NCI-H748 treated with DMSO at 0.1 percent for 48 hours (cell line): ENCODE measurements around the gene NFATC2.

Experiments used
- DNase-seq: peaks from one replicate; lab custom pipeline; 2025; lab: John Stamatoyannopoulos, UW

The NFATC2 gene

GRCh38 chr20:51412951-51413481, 129.5 kb downstream of the NFATC2 start:
- DNase-seq = no peak

- no peak for DNase-seq
Observed at GRCh38 chr20:51412333-51412871, 130.1 kb downstream of the NFATC2 start.

DNA sequence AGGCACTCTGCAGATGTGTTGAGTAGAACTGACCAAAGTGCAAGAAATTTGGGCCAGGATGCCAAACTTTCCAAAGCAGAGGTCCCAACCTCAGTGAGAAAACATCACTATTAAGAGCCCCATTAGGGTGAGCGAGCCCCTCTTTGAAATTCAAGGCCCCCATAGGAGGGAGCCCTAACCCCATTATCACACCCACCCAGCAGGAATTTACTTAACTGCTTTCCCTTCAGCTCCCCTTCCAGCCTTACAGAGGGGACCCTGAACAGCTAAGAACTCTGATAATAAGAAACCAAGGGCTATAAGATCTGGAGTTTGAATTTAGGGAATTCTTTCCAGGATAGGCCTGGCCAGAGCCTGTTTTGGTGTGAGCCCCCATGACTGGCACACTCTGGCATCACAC, 130.6 kb downstream of the NFATC2 start:
- no peak for DNase-seq

GRCh38 chr20:51410586-51411325, 131.8 kb downstream of the NFATC2 start:
- no peak for DNase-seq

GRCh38 chr20:51409192-51409880, 133.2 kb downstream of the NFATC2 start:
- DNase-seq = no peak

DNA sequence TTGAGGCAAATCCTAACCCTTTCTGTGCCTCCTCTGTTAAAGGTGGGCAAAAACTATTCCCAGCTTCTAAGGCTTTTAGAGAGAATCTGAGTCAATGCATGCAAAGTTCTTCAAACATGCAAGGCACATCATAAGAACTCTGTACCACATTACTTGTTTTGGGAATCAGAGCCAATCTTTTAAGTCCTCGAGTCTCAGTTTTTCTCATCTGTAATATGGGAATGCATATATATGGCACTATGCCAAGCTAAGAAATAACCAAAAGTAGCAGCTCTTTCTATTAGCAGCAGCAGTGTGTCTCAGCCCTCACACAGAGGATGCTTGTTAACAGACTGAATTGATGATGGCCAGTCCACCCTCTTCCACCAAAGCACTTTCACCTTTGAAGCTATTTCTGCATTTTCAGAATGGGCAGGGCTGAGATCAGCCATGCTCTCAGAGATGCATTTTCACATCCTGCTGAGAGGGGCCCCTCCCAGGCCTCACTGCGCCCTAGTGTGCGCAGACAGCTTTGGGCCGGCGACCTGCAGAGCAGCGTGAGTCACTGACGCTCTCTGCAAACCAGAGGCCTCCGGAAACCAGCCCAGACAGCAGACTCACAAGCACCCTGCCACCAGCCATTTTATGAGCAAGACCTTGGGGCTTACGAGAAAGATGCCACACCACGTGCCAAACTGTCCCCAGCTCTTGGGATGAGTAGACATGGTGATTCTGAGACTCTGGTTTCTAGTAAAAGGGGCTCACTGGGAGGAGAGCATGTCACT, 138.0 kb downstream of the NFATC2 start:
- no peak for DNase-seq

GRCh38 chr20:51403466-51404220, 138.9 kb downstream of the NFATC2 start:
- no peak for DNase-seq

DNA sequence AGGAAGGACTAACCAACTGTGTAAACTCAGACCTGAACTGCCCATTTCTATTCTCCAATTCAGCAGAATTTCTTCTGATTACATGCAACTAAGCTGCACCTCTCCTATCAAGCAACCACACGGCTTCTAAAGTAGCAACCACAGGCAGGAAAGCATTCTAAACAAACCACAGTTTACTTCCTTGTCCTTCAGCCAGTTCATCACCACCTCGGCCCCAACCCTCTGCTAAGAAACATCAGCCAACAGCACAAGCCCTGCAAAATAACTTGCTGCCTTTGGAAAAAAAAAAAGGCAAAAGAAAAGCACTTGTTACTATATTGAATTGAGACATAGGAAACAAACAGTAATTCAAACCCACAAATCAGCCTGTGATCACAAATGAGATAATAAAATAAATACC, 140.3 kb downstream of the NFATC2 start:
- no peak for DNase-seq

DNA sequence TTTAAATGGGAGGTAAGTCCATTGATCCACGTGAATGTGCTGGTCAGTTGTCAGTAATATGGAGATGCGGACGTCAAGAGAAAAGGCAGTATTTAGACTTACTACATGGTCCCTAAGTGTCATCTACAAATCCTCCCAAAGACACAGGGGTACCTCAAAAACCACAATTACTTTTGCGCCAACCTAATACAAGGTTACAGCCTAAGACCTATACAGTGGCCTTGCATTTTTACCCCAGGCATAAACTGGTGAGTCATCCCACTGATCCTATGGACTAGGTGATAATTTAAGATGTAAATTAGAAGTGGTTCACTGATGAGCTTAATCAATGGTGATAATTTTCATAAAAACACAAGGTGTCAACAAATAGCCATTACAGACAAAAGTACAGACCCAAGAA, 141.0 kb downstream of the NFATC2 start:
- no peak for DNase-seq

DNA sequence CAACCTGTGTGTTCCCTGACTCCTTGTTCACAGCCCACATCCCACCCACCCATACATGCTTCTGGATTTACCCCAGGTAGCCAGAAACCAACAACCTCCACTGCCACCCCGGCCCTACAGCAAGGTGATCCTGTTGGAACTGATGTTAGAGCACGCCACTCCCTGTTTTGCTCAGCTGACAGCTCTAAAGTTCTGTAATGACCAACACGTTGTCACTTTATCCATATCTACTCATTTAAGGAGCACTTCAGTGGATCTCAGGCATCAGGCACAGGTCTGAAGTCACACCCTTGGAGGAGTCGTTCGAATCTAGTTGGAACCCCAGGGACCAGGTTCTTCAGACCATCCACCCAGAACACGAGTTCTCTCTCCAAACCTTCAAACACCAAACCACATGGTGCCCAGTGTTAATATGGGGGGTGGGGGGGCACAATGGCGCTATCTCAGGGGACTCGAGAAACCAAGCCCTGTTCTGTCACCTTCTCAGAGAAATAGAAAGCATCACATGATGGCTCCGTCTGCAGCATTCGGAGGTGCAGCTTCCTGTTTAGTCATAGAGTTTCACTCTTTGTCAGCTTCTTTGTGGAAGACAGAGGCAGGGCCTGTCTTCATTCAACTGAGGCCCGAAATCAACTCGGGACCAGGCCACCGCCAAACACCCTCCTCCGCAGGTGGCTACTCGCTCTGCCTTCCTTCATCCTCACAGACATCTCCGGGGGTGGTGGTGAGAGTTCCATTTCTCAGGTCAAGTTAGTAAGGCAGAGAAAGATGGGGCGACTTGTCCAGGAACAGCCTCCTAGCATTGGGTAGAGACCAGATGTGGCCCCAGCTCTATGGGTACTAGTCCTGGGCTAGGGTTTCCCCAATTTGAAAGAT, 142.2 kb downstream of the NFATC2 start:
- DNase-seq = no peak

DNA sequence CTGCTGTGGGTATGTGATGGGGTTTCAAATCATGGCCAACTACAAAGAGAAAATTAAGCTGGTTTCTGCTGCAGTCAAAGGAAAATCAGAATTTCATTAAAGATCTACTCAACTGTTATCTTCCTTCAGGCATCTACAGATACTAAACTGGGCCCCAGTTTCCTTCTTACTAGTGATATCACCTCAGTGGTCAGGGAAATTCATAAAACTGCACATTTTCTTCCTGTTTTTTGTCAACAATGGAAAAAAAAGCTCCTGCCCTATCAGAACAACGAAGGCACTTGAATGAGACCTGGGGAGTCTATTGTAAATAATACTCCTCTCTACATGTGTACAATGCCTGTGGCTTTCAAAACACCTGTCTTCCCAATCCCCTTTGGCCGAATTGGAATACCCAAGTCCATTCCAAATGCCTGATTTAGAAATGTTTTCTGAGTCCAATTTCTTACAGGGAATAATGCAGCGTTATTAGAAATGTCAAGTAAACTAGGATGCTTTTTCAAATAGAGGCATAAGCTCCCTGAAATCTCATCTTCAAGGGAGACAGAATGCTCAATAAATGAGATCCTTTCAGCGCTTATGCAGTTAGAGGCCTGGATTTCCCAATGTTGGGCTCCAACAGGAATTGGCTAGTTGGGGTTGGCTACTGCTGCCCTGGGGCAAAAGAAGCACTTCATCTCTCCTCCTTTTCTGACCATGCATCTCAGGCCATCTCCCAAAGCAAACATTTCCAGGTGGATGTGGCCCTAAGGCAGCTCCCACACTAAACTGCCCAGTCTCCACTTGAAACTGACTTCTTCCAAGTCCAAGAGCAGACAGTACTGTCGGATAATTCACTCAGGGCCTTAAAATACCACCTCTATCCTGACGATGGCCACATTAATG, 143.3 kb downstream of the NFATC2 start:
- DNase-seq = no peak

DNA sequence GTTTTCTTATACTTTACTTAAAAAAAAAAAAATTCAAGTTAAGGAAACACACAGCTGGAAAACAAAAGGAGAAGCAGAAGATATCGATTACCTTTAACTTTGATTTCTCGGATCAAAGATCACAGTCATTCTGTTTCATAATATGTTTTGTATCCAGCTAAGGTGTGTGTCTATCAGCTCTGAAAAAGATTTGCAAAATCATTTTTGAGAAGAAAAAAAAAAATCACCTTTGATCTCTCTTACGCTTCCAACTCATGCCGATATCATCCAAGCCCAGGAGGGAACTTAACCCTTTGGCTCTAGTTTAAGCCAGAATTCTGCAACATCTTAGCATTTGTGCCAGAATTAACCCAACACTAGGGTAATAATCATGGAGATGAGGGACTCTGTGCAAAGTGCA, 144.0 kb downstream of the NFATC2 start:
- no peak for DNase-seq

DNA sequence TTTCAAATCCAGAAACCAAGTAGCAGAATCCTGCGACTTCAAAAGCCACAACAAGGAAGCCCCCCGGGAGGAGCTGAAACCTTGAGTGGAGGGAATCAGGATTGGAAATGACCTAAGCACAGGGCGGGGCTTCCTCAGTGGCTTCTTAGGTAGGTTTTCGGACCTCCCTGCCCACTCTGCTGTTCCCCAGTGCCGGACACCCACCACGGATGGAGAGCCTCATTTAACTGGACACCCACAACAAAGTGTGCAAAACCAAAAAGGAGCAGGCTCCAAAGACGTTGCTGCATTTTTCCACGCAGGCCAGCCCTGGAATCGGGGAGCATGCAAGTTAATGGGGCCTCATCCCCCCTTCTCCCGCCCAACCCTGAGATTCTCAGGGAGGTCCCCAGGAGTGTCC, 144.4 kb downstream of the NFATC2 start:
- no peak for DNase-seq

DNA sequence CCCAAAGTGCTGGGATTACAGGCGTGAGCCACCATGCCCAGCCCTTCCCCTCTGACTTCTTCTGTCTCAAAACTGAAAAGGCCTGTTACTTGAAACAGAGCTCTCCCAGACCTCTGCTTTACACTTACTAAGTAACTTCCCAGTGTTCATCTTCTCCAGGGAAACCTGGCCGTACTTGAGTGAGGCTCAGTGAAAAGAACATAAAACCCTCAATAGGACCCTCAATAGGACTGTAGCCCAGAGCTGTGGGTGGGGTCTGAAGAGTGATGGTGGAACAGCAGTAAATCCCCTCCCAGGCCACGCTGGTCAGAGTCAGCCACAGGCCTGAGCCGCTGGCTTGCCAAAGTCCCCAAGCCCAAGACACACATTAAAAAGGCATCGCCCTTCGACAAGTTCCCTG, 145.4 kb downstream of the NFATC2 start:
- no peak for DNase-seq

DNA sequence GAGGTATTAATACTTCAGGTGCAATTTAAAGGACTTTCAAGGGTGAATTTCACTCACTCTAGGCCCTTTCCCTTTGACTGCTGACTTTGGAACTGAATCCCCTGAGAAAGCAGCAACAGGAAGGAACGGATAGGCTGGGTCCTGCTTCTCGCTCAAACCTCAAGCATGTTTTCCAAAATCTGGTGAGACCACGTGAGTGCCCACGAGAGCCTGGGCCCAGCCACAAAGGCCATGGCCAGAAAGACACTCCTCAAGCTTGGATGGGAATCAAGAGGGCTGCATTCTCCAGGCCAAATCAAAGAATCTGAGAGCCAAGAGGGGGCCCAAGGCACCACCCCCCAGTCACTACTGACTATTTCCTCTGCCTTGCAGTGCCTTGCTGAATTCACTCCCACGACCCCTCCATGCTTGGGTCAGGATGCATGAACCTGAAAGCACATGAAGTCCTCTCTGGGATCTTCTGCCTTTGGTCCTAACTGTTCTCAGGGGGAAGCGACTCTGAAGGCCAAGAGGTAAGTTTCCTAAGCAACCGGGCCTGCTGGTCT, 146.1 kb downstream of the NFATC2 start:
- DNase-seq = no peak

DNA sequence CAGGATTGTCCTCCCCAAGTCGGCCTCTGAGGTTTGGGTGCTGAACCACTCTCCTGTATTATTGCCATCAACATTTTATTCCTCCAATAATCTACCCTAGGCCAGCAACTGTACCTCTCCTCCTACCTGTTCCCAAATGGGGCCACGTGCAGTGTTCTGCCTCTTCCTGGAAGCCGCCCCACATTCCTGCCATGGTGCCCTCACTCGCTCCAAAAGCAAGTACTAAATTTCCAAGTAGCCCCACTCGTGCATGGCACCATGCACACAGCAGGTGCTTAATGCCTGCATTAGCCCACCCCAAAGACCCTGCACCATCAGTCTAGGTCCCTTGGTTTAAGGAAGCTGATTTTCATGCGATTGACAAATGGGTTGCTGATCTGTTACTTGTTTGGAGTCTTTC, 147.8 kb downstream of the NFATC2 start:
- no peak for DNase-seq

DNA sequence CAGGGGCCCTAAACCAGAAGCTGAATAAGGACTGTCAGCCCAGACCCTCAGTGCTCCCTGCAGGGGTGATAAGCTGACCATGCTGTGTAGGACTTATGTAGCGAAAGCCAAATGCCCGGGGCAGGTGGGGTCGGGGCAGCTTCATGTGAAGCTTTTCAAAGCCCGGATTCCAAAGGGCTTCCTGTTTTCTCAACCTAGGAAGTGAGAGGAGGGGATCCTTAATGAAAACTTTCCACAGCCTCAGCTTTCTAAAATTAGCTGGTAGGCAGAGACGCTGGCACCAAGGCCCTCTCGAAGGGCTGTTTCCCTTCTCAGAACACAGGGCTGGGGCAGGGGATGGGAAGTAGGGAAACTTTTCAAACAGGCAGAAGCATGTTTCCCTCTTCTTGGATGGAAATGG, 148.9 kb downstream of the NFATC2 start:
- no peak for DNase-seq

DNA sequence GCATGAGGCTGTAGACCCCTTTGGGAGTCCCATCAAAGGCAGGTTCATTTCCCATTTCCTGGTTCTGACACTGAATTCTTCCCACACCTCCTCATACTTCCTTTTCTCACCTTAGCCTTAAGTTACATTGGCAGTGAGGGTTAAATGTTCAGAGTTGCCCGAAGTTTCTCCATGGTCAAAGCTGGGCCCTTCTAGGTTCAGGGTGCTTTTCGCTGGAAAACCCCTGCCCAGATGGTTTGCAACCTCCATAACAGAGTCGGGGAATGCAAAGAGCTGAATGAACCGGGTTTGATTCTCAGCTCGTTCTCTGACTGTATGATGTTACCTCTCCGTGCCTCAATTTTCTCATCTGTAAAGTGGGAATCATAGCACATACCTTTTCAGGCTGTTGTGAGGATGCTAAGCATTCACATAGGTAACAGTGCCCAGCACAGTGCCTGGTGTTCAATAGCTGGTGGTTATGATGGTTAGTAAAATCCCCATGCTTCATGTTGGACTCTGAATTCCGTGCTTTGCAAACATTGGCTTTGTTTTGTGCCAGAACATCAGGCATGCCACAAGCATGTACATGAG, 149.8 kb downstream of the NFATC2 start:
- DNase-seq = no peak

DNA sequence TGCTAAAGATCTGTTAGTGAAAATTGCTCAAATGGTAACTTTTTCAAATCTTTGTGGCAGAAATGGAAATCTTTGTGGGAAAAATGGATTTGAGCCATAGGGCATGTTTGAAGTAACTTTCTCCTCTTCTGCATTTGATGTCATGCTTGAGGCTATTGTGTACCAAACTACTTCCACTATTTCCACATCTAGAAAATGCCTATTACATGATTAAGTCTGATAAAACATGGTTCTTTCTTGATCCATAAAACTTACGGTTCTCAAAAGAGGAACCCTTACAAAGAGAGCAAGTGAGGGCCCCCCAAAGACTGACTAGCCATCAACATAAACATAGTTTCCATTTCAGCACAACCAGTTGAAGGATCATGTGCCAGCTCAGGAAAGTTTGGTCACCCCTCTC, 150.6 kb downstream of the NFATC2 start:
- DNase-seq = no peak
